HG02870 (cell line): ENCODE data around the gene CAPN11.
"Not testable (repeated sequence)": the region's sequence is repeated elsewhere in the genome, so short reads cannot be mapped to it uniquely, and the experiment has no call there.

Source experiments
- ATAC-seq: cut with Tn5 transposase; IDR thresholded peaks from one replicate; pipeline ENCODE4 v1.9.1; 2021; ENCODE audit warnings: mild to moderate bottlenecking, moderate library complexity; ENCODE audit not compliant: unreplicated experiment

The CAPN11 gene

GRCh38 chr6:44129841-44130322 is 28.7 kb upstream of the CAPN11 start:
- ATAC-seq: no peak

GRCh38 chr6:44131892-44132291 is 26.7 kb upstream of the CAPN11 start:
- no peak for ATAC-seq

- no peak for ATAC-seq
These were observed 26.1 kb upstream of the CAPN11 start for GRCh38 chr6:44132476-44132875.

- ATAC-seq: no peak
These were observed 25.4 kb upstream of the CAPN11 start for GRCh38 chr6:44133003-44133931.

GRCh38 chr6:44133981-44134711 is 24.5 kb upstream of the CAPN11 start:
- ATAC-seq: no peak

- no peak for ATAC-seq
These were observed 23.4 kb upstream of the CAPN11 start for GRCh38 chr6:44135173-44135758.

- ATAC-seq: no peak
These were observed 22.7 kb upstream of the CAPN11 start for GRCh38 chr6:44135875-44136274.

- no peak for ATAC-seq
These were observed 19.8 kb upstream of the CAPN11 start for GRCh38 chr6:44138717-44139350.

GRCh38 chr6:44139351-44139743 is 19.3 kb upstream of the CAPN11 start:
- no peak for ATAC-seq

- no peak for ATAC-seq
These were observed 15.8 kb upstream of the CAPN11 start for GRCh38 chr6:44142835-44143234.

- no peak for ATAC-seq
These were observed 14.9 kb upstream of the CAPN11 start for GRCh38 chr6:44143731-44144130.

- not testable (repeated sequence) for ATAC-seq
These were observed 14.1 kb upstream of the CAPN11 start for GRCh38 chr6:44144536-44144935.

- no peak for ATAC-seq
These were observed 12.8 kb upstream of the CAPN11 start for GRCh38 chr6:44145839-44146238.

- no peak for ATAC-seq
These were observed 11.9 kb upstream of the CAPN11 start for GRCh38 chr6:44146685-44147084.

GRCh38 chr6:44147256-44147655 is 11.4 kb upstream of the CAPN11 start:
- ATAC-seq: no peak

GRCh38 chr6:44148306-44148705 is 10.3 kb upstream of the CAPN11 start:
- no peak for ATAC-seq

- ATAC-seq: no peak
These were observed 9.1 kb upstream of the CAPN11 start for GRCh38 chr6:44149369-44150012.

- no peak for ATAC-seq
These were observed 8.2 kb upstream of the CAPN11 start for GRCh38 chr6:44150317-44150917.

- peak; percentile 51 for ATAC-seq
These were observed 7.1 kb upstream of the CAPN11 start for GRCh38 chr6:44151348-44152108.
